ENCODE data around the gene ATRNL1.

Gene ATRNL1

GRCh38 chr10:115409347-115409746 is 316.2 kb downstream of the ATRNL1 start:
- TF ChIP-seq, protein P1, sequence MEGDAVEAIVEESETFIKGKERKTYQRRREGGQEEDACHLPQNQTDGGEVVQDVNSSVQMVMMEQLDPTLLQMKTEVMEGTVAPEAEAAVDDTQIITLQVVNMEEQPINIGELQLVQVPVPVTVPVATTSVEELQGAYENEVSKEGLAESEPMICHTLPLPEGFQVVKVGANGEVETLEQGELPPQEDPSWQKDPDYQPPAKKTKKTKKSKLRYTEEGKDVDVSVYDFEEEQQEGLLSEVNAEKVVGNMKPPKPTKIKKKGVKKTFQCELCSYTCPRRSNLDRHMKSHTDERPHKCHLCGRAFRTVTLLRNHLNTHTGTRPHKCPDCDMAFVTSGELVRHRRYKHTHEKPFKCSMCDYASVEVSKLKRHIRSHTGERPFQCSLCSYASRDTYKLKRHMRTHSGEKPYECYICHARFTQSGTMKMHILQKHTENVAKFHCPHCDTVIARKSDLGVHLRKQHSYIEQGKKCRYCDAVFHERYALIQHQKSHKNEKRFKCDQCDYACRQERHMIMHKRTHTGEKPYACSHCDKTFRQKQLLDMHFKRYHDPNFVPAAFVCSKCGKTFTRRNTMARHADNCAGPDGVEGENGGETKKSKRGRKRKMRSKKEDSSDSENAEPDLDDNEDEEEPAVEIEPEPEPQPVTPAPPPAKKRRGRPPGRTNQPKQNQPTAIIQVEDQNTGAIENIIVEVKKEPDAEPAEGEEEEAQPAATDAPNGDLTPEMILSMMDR (IDR thresholded peaks at IDR 0.05; ENCODE audit: borderline replicate concordance, control extremely low read depth, extremely low read depth, insufficient read depth, missing control alignments): no peak
- in situ Hi-C loops (cut with MboI; ENCODE audit: low sequenced_read_pairs, unreplicated experiment): loop anchor here (25.0 kb wide), 1 partner anchor 247 kb away; no protein-coding TSS in a partner anchor
- no peak for DNase-seq (ENCODE audit: low spot score)

- in situ Hi-C loops (cut with MboI; ENCODE audit: low sequenced_read_pairs, unreplicated experiment): loop anchor here (25.0 kb wide), 1 partner anchor 255 kb away; no protein-coding TSS in a partner anchor
- peak; percentile 41 for DNase-seq (ENCODE audit: low spot score)
- TF ChIP-seq, protein P1 (IDR thresholded peaks at IDR 0.05; ENCODE audit: borderline replicate concordance, control extremely low read depth, extremely low read depth, insufficient read depth, missing control alignments): peak; percentile 77
These were observed 324.6 kb downstream of the ATRNL1 start for GRCh38 chr10:115417585-115418265.

DNA sequence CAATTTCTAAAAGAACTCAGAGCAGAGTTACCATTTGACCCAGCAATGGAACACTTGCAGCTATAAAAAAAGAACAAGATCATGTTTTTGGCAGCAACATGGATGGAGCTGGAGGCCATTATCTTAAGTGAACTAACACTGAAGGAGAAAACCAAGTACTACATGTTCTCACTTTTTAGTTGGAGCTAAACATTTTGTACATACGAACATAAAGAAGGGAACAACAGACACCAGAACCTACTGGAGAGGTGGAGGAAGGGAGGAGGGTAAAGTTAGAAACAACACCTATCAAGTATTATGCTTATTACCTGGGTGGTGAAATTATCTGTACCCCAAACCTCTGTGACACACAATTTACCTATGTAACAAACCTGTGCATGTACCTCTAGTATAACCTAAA is 329.5 kb downstream of the ATRNL1 start:
- in situ Hi-C loops (cut with MboI; ENCODE audit: low sequenced_read_pairs, unreplicated experiment): loop anchor here (25.0 kb wide), 1 partner anchor 260 kb away; no protein-coding TSS in a partner anchor
- DNase-seq (ENCODE audit: low spot score): no peak
- TF ChIP-seq, protein P1 (IDR thresholded peaks at IDR 0.05; ENCODE audit: borderline replicate concordance, control extremely low read depth, extremely low read depth, insufficient read depth, missing control alignments): no peak

DNA sequence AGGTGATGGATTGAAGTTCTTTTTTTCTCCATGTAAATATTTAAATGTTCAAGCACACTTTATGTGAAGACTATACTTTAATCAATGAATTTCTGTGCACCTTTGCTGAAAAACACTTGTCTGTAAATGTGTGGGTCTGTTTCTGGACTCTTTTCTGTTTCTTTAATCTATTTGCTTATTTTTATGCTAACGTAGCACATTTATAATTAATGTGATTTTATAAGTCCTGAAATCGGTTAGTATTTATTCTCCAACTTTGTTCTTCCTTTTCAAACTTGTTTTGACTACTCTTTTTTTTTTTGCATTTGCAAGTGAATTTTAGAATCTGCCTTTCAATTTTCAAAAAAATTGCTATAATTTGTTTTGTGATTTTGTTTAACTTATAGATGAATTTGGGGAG is 334.4 kb downstream of the ATRNL1 start:
- TF ChIP-seq, protein P1 (IDR thresholded peaks at IDR 0.05; ENCODE audit: borderline replicate concordance, control extremely low read depth, extremely low read depth, insufficient read depth, missing control alignments): no peak
- in situ Hi-C loops (cut with MboI; ENCODE audit: low sequenced_read_pairs, unreplicated experiment): no loop called here
- DNase-seq (ENCODE audit: low spot score): no peak

DNA sequence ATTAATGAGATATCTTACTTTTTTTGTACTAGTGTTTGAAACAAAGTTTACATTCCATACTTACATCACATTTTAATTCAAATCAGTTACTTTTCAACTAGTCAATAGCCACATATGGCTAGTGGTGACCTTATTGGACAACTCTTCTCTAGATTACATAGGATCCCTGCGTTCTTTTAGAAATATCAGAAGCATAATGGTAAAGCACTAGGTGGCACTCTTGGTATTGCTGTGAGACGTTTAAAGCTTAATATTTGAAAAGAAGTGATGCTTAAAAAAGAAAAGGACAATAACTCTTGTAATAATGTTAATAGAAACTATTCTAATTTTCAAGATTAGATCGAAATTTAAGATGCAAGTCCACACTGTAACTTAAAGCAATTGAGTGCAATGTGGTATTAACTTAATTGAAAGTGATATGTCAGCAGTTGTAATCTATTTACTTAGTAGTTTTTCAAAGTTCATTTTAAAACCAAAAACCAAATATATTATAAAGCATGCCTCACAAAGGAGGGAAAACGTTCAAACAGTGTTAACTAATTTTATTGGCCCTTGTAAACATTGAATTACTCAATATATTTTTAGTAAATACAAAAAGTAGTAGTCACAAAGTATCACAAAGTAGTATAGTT is 339.1 kb downstream of the ATRNL1 start:
- DNase-seq (ENCODE audit: low spot score): no peak
- in situ Hi-C loops (cut with MboI; ENCODE audit: low sequenced_read_pairs, unreplicated experiment): no loop called here

DNA sequence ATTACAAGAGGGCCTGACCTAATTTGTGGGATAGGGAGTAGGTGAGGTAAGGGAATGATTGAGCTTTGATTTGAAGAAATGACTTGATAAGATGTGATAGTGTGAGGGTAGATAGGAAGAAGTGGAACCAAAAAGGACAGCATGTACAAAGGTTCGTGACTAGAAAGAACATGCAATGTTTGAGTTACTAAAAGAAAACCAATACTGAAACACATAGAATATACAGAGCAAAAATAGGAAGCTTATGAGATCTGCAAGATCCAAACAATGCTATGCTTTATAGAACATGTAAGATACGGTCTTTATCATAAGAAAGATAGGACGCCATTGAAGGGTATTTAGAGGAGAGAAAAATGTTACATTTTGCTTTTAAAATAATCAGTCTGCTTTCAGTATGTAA is 343.8 kb downstream of the ATRNL1 start:
- TF ChIP-seq, protein P1 (IDR thresholded peaks at IDR 0.05; ENCODE audit: borderline replicate concordance, control extremely low read depth, extremely low read depth, insufficient read depth, missing control alignments): no peak
- no peak for DNase-seq (ENCODE audit: low spot score)
- in situ Hi-C loops (cut with MboI; ENCODE audit: low sequenced_read_pairs, unreplicated experiment): no loop called here

More for the DNA sequence above, 339.1 kb downstream of the ATRNL1 start:
- TF ChIP-seq, protein P1 (IDR thresholded peaks at IDR 0.05; ENCODE audit: borderline replicate concordance, control extremely low read depth, extremely low read depth, insufficient read depth, missing control alignments): no peak
